Measurements from ENCODE around the gene PHAF1. TPM values are rescaled to one million over a fixed set of nuclear protein-coding genes. Genes with fewer than 3 reads are reported as not detected.
A peak's percentile ranks its signal among the peaks of the same experiment; 100 is the strongest.

PHAF1 gene
- total RNA-seq, 2 donors from 2014 or later, result 10.3 TPM

- Histone ChIP-seq H3K36me3 (peaks cover 38% of the 10 kb centered on the region), H3K4me3 (peak within 1 kb of the TSS; percentile 87 to 98), H3K4me1 (peaks cover 0 to 27% of the 10 kb centered on the region in 2 donors), H3K9me3 (no peaks in the 10 kb centered on the region), H3K27ac (peak within 1 kb of the TSS; percentile 76 to 78), H3K27me3 (no peaks in the 10 kb centered on the region)
- peak; percentile 94 for DNase-seq (ENCODE audit: low spot score)
- peak in 1 of 2 donors; percentile 12 for TF ChIP-seq CTCF (IDR thresholded peaks at IDR 0.05)
Measured at GRCh38 chr16:67191995-67192681, 82.4 kb downstream of the PHAF1 start, which contains the start of gene E2F4. Gene E2F4, plus strand, starts transcription at chr16:67192155. Its CDS starts 73 bp downstream, at chr16:67192228.

GRCh38 chr16:67192781-67193361 lies 83.1 kb downstream of the PHAF1 start:
- no peaks in the 10 kb centered on the region for H3K9me3 ChIP-seq
- no peak for TF ChIP-seq CTCF (IDR thresholded peaks at IDR 0.05)
- DNase-seq (ENCODE audit: low spot score), result no peak
- peaks cover 0 to 29% of the 10 kb centered on the region in 2 donors for H3K4me1 ChIP-seq
- H3K4me3 ChIP-seq, result peak overlapping the region; percentile 87 to 98
- no peaks in the 10 kb centered on the region for H3K27me3 ChIP-seq
- H3K36me3 ChIP-seq, result peaks cover 45% of the 10 kb centered on the region
- peak overlapping the region; percentile 76 to 78 for H3K27ac ChIP-seq

- Histone ChIP-seq H3K36me3 (peaks cover 50% of the 10 kb centered on the region), H3K9me3 (no peaks in the 10 kb centered on the region), H3K27ac (no peak overlapping the region), H3K4me3 (no peak overlapping the region), H3K27me3 (no peaks in the 10 kb centered on the region), H3K4me1 (peaks cover 0 to 36% of the 10 kb centered on the region in 2 donors)
- no peak for TF ChIP-seq CTCF (IDR thresholded peaks at IDR 0.05)
- no peak for DNase-seq (ENCODE audit: low spot score)
Measured at GRCh38 chr16:67193536-67193935, 83.8 kb downstream of the PHAF1 start.

GRCh38 chr16:67194260-67194659 lies 84.5 kb downstream of the PHAF1 start:
- no peak for DNase-seq (ENCODE audit: low spot score)
- no peak overlapping the region for H3K4me3 ChIP-seq
- no peak overlapping the region for H3K27ac ChIP-seq
- H3K36me3 ChIP-seq, result peaks cover 50% of the 10 kb centered on the region
- peaks cover 0 to 42% of the 10 kb centered on the region in 2 donors for H3K4me1 ChIP-seq
- H3K9me3 ChIP-seq, result no peaks in the 10 kb centered on the region
- no peaks in the 10 kb centered on the region for H3K27me3 ChIP-seq
- no peak for TF ChIP-seq CTCF (IDR thresholded peaks at IDR 0.05)

GRCh38 chr16:67195676-67196075 lies 85.9 kb downstream of the PHAF1 start:
- Histone ChIP-seq H3K4me3 (no peak overlapping the region), H3K9me3 (no peaks in the 10 kb centered on the region), H3K36me3 (peaks cover 50% of the 10 kb centered on the region), H3K27ac (no peak overlapping the region), H3K27me3 (no peaks in the 10 kb centered on the region), H3K4me1 (peaks cover 0 to 49% of the 10 kb centered on the region in 2 donors)
- no peak for DNase-seq (ENCODE audit: low spot score)
- TF ChIP-seq CTCF (IDR thresholded peaks at IDR 0.05), result no peak

Data from right atrium auricular region (tissue), 2 donors.